SJSA1 (cell line): ENCODE measurements around the gene GSG1L2. TPM values are rescaled to one million over a fixed set of nuclear protein-coding genes. Genes with fewer than 3 reads are reported as not detected.

Experiments used
- DNase-seq, 2 experiments: peaks; one replicate each; pipeline ENCODE4 v3.0.0-alpha.2; 2015 to 2020; ENCODE audit warnings: low spot score in 2 of 2, low read depth in 1 of 2
- H3K27ac ChIP-seq: fragments of 250-450 bp; sonication (Bioruptor Pico); 2 replicates; pipeline ENCODE4 v1.5.1; 2020; ENCODE audit warnings: mild to moderate bottlenecking, moderate library complexity
- H3K27me3 ChIP-seq: fragments of 250-450 bp; sonication (Bioruptor Pico); replicated peaks from 2 replicates; pipeline ENCODE4 v1.5.1; 2020; ENCODE audit warnings: mild to moderate bottlenecking, moderate library complexity
- H3K36me3 ChIP-seq: fragments of 250-450 bp; sonication (Bioruptor Pico); 2 replicates; pipeline ENCODE4 v1.5.1; 2020; ENCODE audit warnings: mild to moderate bottlenecking
- H3K4me1 ChIP-seq: fragments of 250-450 bp; sonication (Bioruptor Pico); replicated peaks from 2 replicates; pipeline ENCODE4 v1.6.1; 2021; ENCODE audit warnings: mild to moderate bottlenecking
- H3K4me3 ChIP-seq: fragments of 250-450 bp; sonication (Bioruptor Pico); 2 replicates; pipeline ENCODE4 v1.5.1; 2020; ENCODE audit warnings: mild to moderate bottlenecking
- H3K9me3 ChIP-seq: fragments of 250-450 bp; sonication (Bioruptor Pico); replicated peaks from 2 replicates; pipeline ENCODE4 v1.5.1; 2020; ENCODE audit warnings: mild to moderate bottlenecking
- total RNA-seq: library from RNA; depleted of rRNA; stranded (reverse); fragments of >200 nt; shearing (Covaris generic); gene quantifications from 2 replicates; pipeline ENCODE4 v1.2.3, GENCODE V29; 2014; rRNA removed

Gene GSG1L2
- total RNA-seq, 1 experiment from 2014 or later: not detected

GRCh38 chr17:9766970-9767369 lies 54.9 kb downstream of the GSG1L2 start:
- no peaks in the 10 kb centered on the region for H3K27me3 ChIP-seq
- no peak overlapping the region for H3K27ac ChIP-seq
- H3K36me3 ChIP-seq: no peaks in the 10 kb centered on the region
- H3K4me3 ChIP-seq: no peak overlapping the region
- H3K4me1 ChIP-seq: no peaks in the 10 kb centered on the region
- H3K9me3 ChIP-seq: no peaks in the 10 kb centered on the region
- no peak for DNase-seq

GRCh38 chr17:9765322-9765721 lies 56.6 kb downstream of the GSG1L2 start:
- H3K4me1 ChIP-seq: no peaks in the 10 kb centered on the region
- DNase-seq: no peak
- no peaks in the 10 kb centered on the region for H3K27me3 ChIP-seq
- H3K36me3 ChIP-seq: no peaks in the 10 kb centered on the region
- H3K9me3 ChIP-seq: no peaks in the 10 kb centered on the region
- no peak overlapping the region for H3K27ac ChIP-seq
- H3K4me3 ChIP-seq: no peak overlapping the region

GRCh38 chr17:9763643-9764042 lies 58.2 kb downstream of the GSG1L2 start:
- no peak for DNase-seq
- Histone ChIP-seq H3K4me1 (no peaks in the 10 kb centered on the region), H3K36me3 (no peaks in the 10 kb centered on the region), H3K27me3 (no peaks in the 10 kb centered on the region), H3K9me3 (no peaks in the 10 kb centered on the region), H3K4me3 (no peak overlapping the region), H3K27ac (no peak overlapping the region)

- Histone ChIP-seq H3K4me1 (no peaks in the 10 kb centered on the region), H3K27ac (no peak overlapping the region), H3K36me3 (no peaks in the 10 kb centered on the region), H3K9me3 (no peaks in the 10 kb centered on the region), H3K4me3 (no peak overlapping the region), H3K27me3 (no peaks in the 10 kb centered on the region)
- DNase-seq: no peak
Observed at GRCh38 chr17:9760266-9760665, 61.6 kb downstream of the GSG1L2 start.

GRCh38 chr17:9755083-9755482 lies 66.8 kb downstream of the GSG1L2 start:
- DNase-seq: no peak
- Histone ChIP-seq H3K4me3 (no peak overlapping the region), H3K27ac (no peak overlapping the region), H3K9me3 (no peaks in the 10 kb centered on the region), H3K36me3 (no peaks in the 10 kb centered on the region), H3K27me3 (no peaks in the 10 kb centered on the region), H3K4me1 (no peaks in the 10 kb centered on the region)

Other genes starting within 250 kb of the GSG1L2 start
- 89.0 and 109 TPM in 2 replicates for gene STX8, start 246.3 kb downstream of the GSG1L2 start, total RNA-seq
- not detected in 2 replicates for gene CFAP52, start 245.4 kb downstream of the GSG1L2 start, total RNA-seq
- gene USP43, start 176.6 kb downstream of the GSG1L2 start, total RNA-seq: 2.1 and 2.9 TPM in 2 replicates
- not detected in 2 replicates for gene DHRS7C, start 30.5 kb downstream of the GSG1L2 start, total RNA-seq
- gene GLP2R, start 3.8 kb upstream of the GSG1L2 start, total RNA-seq: 0.78 and 1.2 TPM in 2 replicates
- 0.95 TPM in 1 of 2 replicates, not detected in the other for gene RCVRN, start 83.2 kb upstream of the GSG1L2 start, total RNA-seq